WTC11 (cell line): ENCODE results near the gene TATDN2. TPM values are rescaled to one million over a fixed set of nuclear protein-coding genes. Genes with fewer than 3 reads are reported as not detected.
A peak's percentile ranks its signal among the peaks of the same experiment; 100 is the strongest.

Source experiments
- ATAC-seq: fragments of 200-7000 bp; cut with Tn5 transposase; 2 replicates; pipeline ENCODE4 v1.10.0; 2021; ENCODE audit warnings: mild to moderate bottlenecking, moderate library complexity
- CTCF ChIA-PET: fragments of 300-600 bp; sonication (Branson Sonifier 250); formaldehyde crosslinking; loops from one replicate; lab custom pipeline; 2021; ENCODE audit warnings: antibody characterized with exemption; lab: Charles Lee
- POLR2A ChIA-PET: fragments of 350-600 bp; sonication (Branson Sonifier 250); formaldehyde crosslinking; loops from one replicate; lab custom pipeline; 2021; ENCODE audit warnings: antibody characterized with exemption; lab: Charles Lee
- DNase-seq: peaks from one replicate; pipeline ENCODE4 v3.0.0; 2021; ENCODE audit warnings: low spot score
- H3K27ac Mint-ChIP-seq: 2 replicates; pipeline ENCODE4 v1.8.0; 2021; ENCODE audit warnings: mixed read lengths
- H3K27me3 Mint-ChIP-seq: 2 replicates; pipeline ENCODE4 v1.8.0; 2021; ENCODE audit warnings: low read depth, mild to moderate bottlenecking, moderate library complexity, mixed read lengths
- H3K36me3 Mint-ChIP-seq: 2 replicates; pipeline ENCODE4 v1.8.0; 2021; ENCODE audit warnings: mixed read lengths
- H3K4me1 Mint-ChIP-seq: 2 replicates; pipeline ENCODE4 v1.8.0; 2022; ENCODE audit warnings: mixed read lengths
- H3K4me3 Mint-ChIP-seq: 2 replicates; pipeline ENCODE4 v1.8.0; 2021; ENCODE audit warnings: mild to moderate bottlenecking, moderate library complexity, mixed read lengths
- H3K9me3 Mint-ChIP-seq: 2 replicates; pipeline ENCODE4 v1.8.0; 2021; ENCODE audit warnings: mixed read lengths
- CBFB ChIP-seq: sonication (generic); formaldehyde crosslinking; IDR thresholded peaks from 2 replicates; pipeline ENCODE4 v1.8.1; 2022; ENCODE audit warnings: mild to moderate bottlenecking, low read depth, missing genetic modification reagents
- CTCF ChIP-seq: fragments of 200-600 bp; IDR thresholded peaks from 2 replicates; pipeline ENCODE4 v1.8.0; 2022; ENCODE audit warnings: antibody characterized with exemption
- E2F1 ChIP-seq: sonication (generic); formaldehyde crosslinking; IDR thresholded peaks from 2 replicates; pipeline ENCODE4 v1.8.0; 2022; ENCODE audit warnings: mild to moderate bottlenecking, missing genetic modification reagents
- ELF4 ChIP-seq: sonication (generic); formaldehyde crosslinking; IDR thresholded peaks from 2 replicates; pipeline ENCODE4 v1.8.1; 2022; ENCODE audit warnings: low read depth, mild to moderate bottlenecking, moderate library complexity, missing genetic modification reagents
- GABPB1 ChIP-seq: sonication (generic); formaldehyde crosslinking; IDR thresholded peaks from 2 replicates; pipeline ENCODE4 v1.8.1; 2023; ENCODE audit warnings: mild to moderate bottlenecking, missing genetic modification reagents
- GTF2I ChIP-seq: fragments of 250-450 bp; sonication (Bioruptor Pico); conservative IDR thresholded peaks from 2 replicates; pipeline ENCODE4 v1.4.0; 2021; ENCODE audit warnings: mild to moderate bottlenecking
- HMGA2 ChIP-seq: fragments of 250-450 bp; sonication (Bioruptor Pico); IDR thresholded peaks from 2 replicates; pipeline ENCODE4 v1.4.0; 2021; ENCODE audit warnings: mild to moderate bottlenecking, moderate library complexity
- MAX ChIP-seq: sonication (generic); formaldehyde crosslinking; IDR thresholded peaks from 2 replicates; pipeline ENCODE4 v1.8.0; 2022; ENCODE audit warnings: mild to moderate bottlenecking, missing genetic modification reagents
- MYBL2 ChIP-seq: sonication (generic); formaldehyde crosslinking; IDR thresholded peaks from 2 replicates; pipeline ENCODE4 v1.8.1; 2023; ENCODE audit warnings: mild to moderate bottlenecking, moderate library complexity, missing genetic modification reagents
- NR1H2 ChIP-seq: sonication (generic); formaldehyde crosslinking; IDR thresholded peaks from 2 replicates; pipeline ENCODE4 v1.9.0; 2021; ENCODE audit warnings: mild to moderate bottlenecking, moderate library complexity, missing genetic modification reagents
- NR3C1 ChIP-seq: sonication (generic); formaldehyde crosslinking; conservative IDR thresholded peaks from 2 replicates; pipeline ENCODE4 v1.8.1; 2023; ENCODE audit warnings: low read depth, mild to moderate bottlenecking, missing genetic modification reagents
- TEAD1 ChIP-seq: sonication (generic); formaldehyde crosslinking; IDR thresholded peaks from 2 replicates; pipeline ENCODE4 v1.8.0; 2022; ENCODE audit warnings: mild to moderate bottlenecking, missing genetic modification reagents
- TP53 ChIP-seq: sonication (generic); formaldehyde crosslinking; IDR thresholded peaks from 2 replicates; pipeline ENCODE4 v1.8.1; 2023; ENCODE audit warnings: mild to moderate bottlenecking, missing genetic modification reagents
- ZNF232 ChIP-seq: sonication (generic); formaldehyde crosslinking; IDR thresholded peaks from 2 replicates; pipeline ENCODE4 v1.8.0; 2022; ENCODE audit warnings: mild to moderate bottlenecking, missing genetic modification reagents
- ZNF416 ChIP-seq: fragments of 250-450 bp; sonication (Bioruptor Pico); IDR thresholded peaks from 2 replicates; pipeline ENCODE4 v1.9.0; 2021; ENCODE audit warnings: mild to moderate bottlenecking, inconsistent platforms
- ZNF532 ChIP-seq: fragments of 250-450 bp; sonication (Bioruptor Pico); IDR thresholded peaks from 2 replicates; pipeline ENCODE4 v1.9.0; 2021; ENCODE audit warnings: mild to moderate bottlenecking, borderline replicate concordance
- total RNA-seq: library from RNA; stranded (reverse); gene quantifications from 3 replicates; pipeline ENCODE4 v1.2.3, GENCODE V29; 2021
- TF ChIP-seq, protein P1 (sequence below): sonication (generic); formaldehyde crosslinking; IDR thresholded peaks from 2 replicates; pipeline ENCODE4 v1.8.1; 2023; ENCODE audit warnings: mild to moderate bottlenecking, missing genetic modification reagents, borderline replicate concordance
- TF ChIP-seq, protein P2 (sequence below): sonication (generic); formaldehyde crosslinking; IDR thresholded peaks from 2 replicates; pipeline ENCODE4 v1.8.1; 2022; ENCODE audit warnings: mild to moderate bottlenecking, missing genetic modification reagents, moderate library complexity, borderline replicate concordance
- TF ChIP-seq, protein P3 (sequence below): fragments of 250-450 bp; sonication (Bioruptor Pico); IDR thresholded peaks from 2 replicates; pipeline ENCODE4 v1.8.0; 2021; ENCODE audit warnings: mild to moderate bottlenecking

Gene TATDN2
- total RNA-seq, 1 experiment from 2014 or later, result 31.7 TPM

GRCh38 chr3:10321630-10322351 is 73.5 kb downstream of the TATDN2 start (continued):
- TF ChIP-seq, protein P1, sequence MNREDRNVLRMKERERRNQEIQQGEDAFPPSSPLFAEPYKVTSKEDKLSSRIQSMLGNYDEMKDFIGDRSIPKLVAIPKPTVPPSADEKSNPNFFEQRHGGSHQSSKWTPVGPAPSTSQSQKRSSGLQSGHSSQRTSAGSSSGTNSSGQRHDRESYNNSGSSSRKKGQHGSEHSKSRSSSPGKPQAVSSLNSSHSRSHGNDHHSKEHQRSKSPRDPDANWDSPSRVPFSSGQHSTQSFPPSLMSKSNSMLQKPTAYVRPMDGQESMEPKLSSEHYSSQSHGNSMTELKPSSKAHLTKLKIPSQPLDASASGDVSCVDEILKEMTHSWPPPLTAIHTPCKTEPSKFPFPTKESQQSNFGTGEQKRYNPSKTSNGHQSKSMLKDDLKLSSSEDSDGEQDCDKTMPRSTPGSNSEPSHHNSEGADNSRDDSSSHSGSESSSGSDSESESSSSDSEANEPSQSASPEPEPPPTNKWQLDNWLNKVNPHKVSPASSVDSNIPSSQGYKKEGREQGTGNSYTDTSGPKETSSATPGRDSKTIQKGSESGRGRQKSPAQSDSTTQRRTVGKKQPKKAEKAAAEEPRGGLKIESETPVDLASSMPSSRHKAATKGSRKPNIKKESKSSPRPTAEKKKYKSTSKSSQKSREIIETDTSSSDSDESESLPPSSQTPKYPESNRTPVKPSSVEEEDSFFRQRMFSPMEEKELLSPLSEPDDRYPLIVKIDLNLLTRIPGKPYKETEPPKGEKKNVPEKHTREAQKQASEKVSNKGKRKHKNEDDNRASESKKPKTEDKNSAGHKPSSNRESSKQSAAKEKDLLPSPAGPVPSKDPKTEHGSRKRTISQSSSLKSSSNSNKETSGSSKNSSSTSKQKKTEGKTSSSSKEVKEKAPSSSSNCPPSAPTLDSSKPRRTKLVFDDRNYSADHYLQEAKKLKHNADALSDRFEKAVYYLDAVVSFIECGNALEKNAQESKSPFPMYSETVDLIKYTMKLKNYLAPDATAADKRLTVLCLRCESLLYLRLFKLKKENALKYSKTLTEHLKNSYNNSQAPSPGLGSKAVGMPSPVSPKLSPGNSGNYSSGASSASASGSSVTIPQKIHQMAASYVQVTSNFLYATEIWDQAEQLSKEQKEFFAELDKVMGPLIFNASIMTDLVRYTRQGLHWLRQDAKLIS (CRISPR knock-in tag), result no peak

GRCh38 chr3:10322352-10322710 is 74.1 kb downstream of the TATDN2 start:
- H3K9me3 Mint-ChIP-seq, result no peaks in the 10 kb centered on the region
- peaks cover 16% of the 10 kb centered on the region; the same call in 1 of the 2 replicates for H3K27me3 Mint-ChIP-seq
- TF ChIP-seq GTF2I, result no peak
- TF ChIP-seq CTCF, result 0 out of 2 replicates have a peak, but pooled peaks have one; percentile 26
- POLR2A ChIA-PET, result interaction anchor here (0.7 kb wide), 2 partner anchors 9 to 73 kb away, joined by 3 read pairs; no protein-coding TSS in a partner anchor
- ATAC-seq, result peak; percentile 58
- no peak overlapping the region for H3K27ac Mint-ChIP-seq
- no peak overlapping the region for H3K4me3 Mint-ChIP-seq
- peaks cover 10% of the 10 kb centered on the region for H3K4me1 Mint-ChIP-seq
- CTCF ChIA-PET, result interaction anchor here (0.6 to 2.1 kb wide), 19 partner anchors 10 to 769 kb away, joined by 3 to 13 read pairs (median 3); partner anchors contain the start of genes CRELD1 and LHFPL4
- peaks cover 19% of the 10 kb centered on the region for H3K36me3 Mint-ChIP-seq
- DNase-seq, result no peak

- DNase-seq (no peak), ATAC-seq (no peak)
- H3K36me3 Mint-ChIP-seq, result no peaks in the 10 kb centered on the region
- no peak overlapping the region for H3K27ac Mint-ChIP-seq
- ChIA-PET CTCF (no interaction called here), POLR2A (no interaction called here)
- peaks cover 36% of the 10 kb centered on the region for H3K27me3 Mint-ChIP-seq
- no peaks in the 10 kb centered on the region for H3K4me1 Mint-ChIP-seq
- H3K4me3 Mint-ChIP-seq, result no peak overlapping the region
- no peaks in the 10 kb centered on the region for H3K9me3 Mint-ChIP-seq
- TF ChIP-seq, protein P2, sequence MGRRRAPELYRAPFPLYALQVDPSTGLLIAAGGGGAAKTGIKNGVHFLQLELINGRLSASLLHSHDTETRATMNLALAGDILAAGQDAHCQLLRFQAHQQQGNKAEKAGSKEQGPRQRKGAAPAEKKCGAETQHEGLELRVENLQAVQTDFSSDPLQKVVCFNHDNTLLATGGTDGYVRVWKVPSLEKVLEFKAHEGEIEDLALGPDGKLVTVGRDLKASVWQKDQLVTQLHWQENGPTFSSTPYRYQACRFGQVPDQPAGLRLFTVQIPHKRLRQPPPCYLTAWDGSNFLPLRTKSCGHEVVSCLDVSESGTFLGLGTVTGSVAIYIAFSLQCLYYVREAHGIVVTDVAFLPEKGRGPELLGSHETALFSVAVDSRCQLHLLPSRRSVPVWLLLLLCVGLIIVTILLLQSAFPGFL, result no peak
- TF ChIP-seq TP53 (CRISPR knock-in tag) (no peak), ZNF416 (CRISPR knock-in tag) (no peak), CBFB (CRISPR knock-in tag) (no peak), NR1H2 (no peak), ELF4 (no peak), ZNF532 (CRISPR knock-in tag) (no peak), TEAD1 (CRISPR knock-in tag) (no peak), HMGA2 (no peak), NR3C1 (CRISPR knock-in tag) (no peak), GABPB1 (no peak), MAX (CRISPR knock-in tag) (no peak), MYBL2 (no peak), E2F1 (CRISPR knock-in tag) (no peak), ZNF232 (CRISPR knock-in tag) (no peak)
- TF ChIP-seq, protein P3, sequence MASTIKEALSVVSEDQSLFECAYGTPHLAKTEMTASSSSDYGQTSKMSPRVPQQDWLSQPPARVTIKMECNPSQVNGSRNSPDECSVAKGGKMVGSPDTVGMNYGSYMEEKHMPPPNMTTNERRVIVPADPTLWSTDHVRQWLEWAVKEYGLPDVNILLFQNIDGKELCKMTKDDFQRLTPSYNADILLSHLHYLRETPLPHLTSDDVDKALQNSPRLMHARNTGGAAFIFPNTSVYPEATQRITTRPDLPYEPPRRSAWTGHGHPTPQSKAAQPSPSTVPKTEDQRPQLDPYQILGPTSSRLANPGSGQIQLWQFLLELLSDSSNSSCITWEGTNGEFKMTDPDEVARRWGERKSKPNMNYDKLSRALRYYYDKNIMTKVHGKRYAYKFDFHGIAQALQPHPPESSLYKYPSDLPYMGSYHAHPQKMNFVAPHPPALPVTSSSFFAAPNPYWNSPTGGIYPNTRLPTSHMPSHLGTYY (CRISPR knock-in tag), result no peak
Observed at GRCh38 chr3:10327592-10327991, 79.3 kb downstream of the TATDN2 start.
